Measurements from ENCODE around the gene SYNE2. TPM values are rescaled to one million over a fixed set of nuclear protein-coding genes. Genes with fewer than 3 reads are reported as not detected.
"Not testable (repeated sequence)": the region's sequence is repeated elsewhere in the genome, so short reads cannot be mapped to it uniquely, and the experiment has no call there.

SYNE2 gene
- total RNA-seq, 4 donors from 2014 or later, result 212 to 378 (median 285) TPM

DNA sequence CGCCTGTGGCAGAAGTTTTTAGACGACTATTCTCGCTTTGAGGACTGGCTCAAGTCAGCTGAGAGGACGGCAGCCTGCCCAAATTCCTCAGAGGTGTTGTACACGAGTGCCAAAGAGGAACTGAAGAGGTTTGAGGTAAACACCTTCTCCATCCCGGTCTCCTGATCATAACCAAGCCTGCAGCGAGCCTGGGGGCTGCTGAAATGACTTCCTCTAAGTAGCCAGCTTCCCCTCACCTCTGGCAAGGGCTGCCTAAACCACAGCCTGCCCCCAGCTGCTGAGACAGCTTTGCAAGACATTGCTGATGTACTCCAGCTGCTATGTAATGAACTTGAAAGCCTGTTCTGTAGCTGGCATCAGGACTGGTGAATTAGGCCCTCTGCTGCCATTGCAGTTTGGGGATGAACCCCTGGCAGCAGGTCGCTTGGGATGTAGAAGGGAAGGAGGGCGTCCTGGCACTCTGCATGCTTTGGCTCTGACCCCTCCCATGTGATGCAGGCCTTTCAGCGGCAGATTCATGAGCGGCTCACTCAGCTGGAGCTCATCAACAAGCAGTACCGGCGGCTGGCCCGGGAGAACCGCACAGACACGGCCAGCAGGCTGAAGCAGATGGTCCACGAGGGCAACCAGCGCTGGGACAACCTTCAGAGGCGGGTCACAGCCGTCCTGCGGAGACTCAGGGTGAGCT lies 356.8 kb downstream of the SYNE2 start:
- Histone ChIP-seq H3K9me3 (no peaks in the 10 kb centered on the region), H3K4me1 (no peaks in the 10 kb centered on the region), H3K27me3 (no peaks in the 10 kb centered on the region), H3K4me3 (no peak overlapping the region), H3K36me3 (peaks cover 0 to 67% (median 9%) of the 10 kb centered on the region in 3 donors), H3K27ac (no peak overlapping the region)
- DNase-seq (ENCODE audit: low spot score in 2 of 2), result no peak
- 87 to 88% methylated on average over 20 of the region's 21 CpGs for WGBS, 2 donors
- TF ChIP-seq POLR2A (IDR thresholded peaks at IDR 0.05) (no peak), EP300 (IDR thresholded peaks at IDR 0.05) (no peak)
- TF ChIP-seq, protein P1, sequence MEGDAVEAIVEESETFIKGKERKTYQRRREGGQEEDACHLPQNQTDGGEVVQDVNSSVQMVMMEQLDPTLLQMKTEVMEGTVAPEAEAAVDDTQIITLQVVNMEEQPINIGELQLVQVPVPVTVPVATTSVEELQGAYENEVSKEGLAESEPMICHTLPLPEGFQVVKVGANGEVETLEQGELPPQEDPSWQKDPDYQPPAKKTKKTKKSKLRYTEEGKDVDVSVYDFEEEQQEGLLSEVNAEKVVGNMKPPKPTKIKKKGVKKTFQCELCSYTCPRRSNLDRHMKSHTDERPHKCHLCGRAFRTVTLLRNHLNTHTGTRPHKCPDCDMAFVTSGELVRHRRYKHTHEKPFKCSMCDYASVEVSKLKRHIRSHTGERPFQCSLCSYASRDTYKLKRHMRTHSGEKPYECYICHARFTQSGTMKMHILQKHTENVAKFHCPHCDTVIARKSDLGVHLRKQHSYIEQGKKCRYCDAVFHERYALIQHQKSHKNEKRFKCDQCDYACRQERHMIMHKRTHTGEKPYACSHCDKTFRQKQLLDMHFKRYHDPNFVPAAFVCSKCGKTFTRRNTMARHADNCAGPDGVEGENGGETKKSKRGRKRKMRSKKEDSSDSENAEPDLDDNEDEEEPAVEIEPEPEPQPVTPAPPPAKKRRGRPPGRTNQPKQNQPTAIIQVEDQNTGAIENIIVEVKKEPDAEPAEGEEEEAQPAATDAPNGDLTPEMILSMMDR (IDR thresholded peaks at IDR 0.05), result no peak

DNA sequence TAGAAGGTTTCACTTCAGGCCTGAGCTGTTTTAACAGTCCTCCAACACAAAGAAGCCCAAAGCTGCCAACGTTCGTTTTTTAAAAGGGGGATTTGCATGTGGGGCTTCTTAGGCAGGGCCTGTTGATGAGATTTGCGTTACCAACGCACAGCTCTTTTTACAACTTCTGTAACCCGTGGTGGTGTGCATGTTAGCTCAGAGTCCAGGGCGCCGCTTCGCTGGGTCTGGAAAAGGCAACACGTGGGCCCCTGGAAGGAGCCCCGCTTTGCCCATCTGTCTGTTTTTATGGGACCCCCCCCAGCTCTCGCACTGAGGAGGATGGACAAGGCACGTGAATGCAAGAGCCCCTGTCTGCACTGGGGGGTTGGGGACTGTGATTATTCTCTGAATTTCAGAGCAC lies 357.4 kb downstream of the SYNE2 start:
- H3K4me3 ChIP-seq, result no peak overlapping the region
- H3K4me1 ChIP-seq, result no peaks in the 10 kb centered on the region
- 91 to 92% methylated on average over 12 of the region's 12 CpGs for WGBS, 2 donors
- no peaks in the 10 kb centered on the region for H3K27me3 ChIP-seq
- DNase-seq (ENCODE audit: low spot score in 2 of 2), result no peak
- no peak overlapping the region for H3K27ac ChIP-seq
- no peaks in the 10 kb centered on the region for H3K9me3 ChIP-seq
- H3K36me3 ChIP-seq, result peaks cover 0 to 73% (median 12%) of the 10 kb centered on the region in 3 donors
- TF ChIP-seq, protein P1 (IDR thresholded peaks at IDR 0.05), result no peak
- TF ChIP-seq EP300 (IDR thresholded peaks at IDR 0.05) (no peak), POLR2A (IDR thresholded peaks at IDR 0.05) (no peak)

DNA sequence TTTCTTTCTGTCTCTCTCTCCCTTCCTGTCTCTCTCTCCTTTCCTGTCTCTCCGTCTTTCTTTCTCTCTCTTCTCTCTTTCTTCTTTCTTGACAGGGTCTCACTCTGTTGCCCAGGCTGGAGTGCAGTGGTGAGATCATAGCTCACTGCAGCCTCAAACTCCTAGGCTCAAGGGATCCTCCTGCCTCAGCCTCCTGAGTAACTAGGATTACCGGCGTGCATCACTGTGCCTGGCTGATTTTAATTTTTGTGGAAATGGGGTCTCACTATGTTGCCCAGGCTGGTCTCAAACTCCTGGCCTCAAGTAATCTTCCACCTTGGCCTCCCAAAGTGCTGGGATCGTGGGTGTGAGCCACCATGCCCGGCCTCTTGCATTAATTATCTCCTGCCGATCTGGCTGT lies 358.1 kb downstream of the SYNE2 start:
- not testable (repeated sequence) for H3K4me1 ChIP-seq; DNase-seq (ENCODE audit: low spot score in 2 of 2); H3K9me3 ChIP-seq; H3K4me3 ChIP-seq; H3K27me3 ChIP-seq; H3K27ac ChIP-seq
- 87% methylated on average over 6 of the region's 6 CpGs for WGBS, 2 donors
- peaks cover 0 to 80% (median 19%) of the 10 kb centered on the region in 3 donors for H3K36me3 ChIP-seq

DNA sequence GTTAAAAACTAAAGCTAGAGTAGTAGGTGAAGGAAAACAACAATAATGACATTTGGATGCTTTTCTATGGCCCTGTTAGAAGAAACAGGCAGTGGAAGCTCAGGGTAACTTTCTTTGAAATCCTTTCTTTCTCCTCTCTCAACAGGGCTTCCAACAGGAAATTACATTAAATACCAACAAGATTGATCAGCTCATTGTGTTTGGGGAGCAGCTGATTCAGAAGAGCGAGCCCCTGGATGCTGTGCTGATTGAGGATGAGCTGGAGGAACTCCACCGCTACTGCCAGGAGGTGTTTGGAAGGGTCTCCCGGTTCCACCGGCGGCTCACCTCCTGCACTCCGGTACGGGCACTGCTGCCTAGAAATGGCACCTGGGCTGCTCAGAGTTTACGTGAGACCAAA lies 359.9 kb downstream of the SYNE2 start:
- Histone ChIP-seq H3K27ac (no peak overlapping the region), H3K36me3 (peaks cover 0 to 98% (median 19%) of the 10 kb centered on the region in 3 donors)

DNA sequence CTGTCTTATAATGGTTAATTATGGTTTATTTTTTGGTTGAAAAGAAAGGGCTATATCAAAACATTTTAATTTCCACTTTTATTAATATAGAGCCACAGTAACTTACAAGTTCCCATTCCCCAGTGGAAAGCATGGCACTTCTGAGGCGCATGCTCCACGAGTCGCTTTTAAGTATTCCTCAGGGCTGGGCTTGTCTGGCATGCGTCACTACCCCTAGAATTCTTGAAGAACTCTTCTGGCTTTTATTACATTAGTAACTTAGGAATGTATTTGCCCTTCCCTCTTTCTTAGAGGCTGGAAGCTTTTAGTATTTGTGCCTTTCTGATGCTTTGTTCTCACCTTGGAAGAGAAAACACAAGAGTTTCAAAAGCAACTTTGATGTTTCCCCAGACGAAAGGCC lies 360.3 kb downstream of the SYNE2 start:
- 89 to 90% methylated on average over 5 of the region's 5 CpGs for WGBS, 2 donors

More for the DNA sequence above, 359.9 kb downstream of the SYNE2 start:
- Histone ChIP-seq H3K27me3 (no peaks in the 10 kb centered on the region), H3K9me3 (no peaks in the 10 kb centered on the region), H3K4me1 (no peaks in the 10 kb centered on the region), H3K4me3 (no peak overlapping the region)
- WGBS, 2 donors, result 93 to 97% methylated on average over 8 of the region's 8 CpGs
- TF ChIP-seq EP300 (IDR thresholded peaks at IDR 0.05), result no peak
- TF ChIP-seq, protein P1 (IDR thresholded peaks at IDR 0.05), result no peak
- DNase-seq (ENCODE audit: low spot score in 2 of 2), result no peak

More for the DNA sequence above, 360.3 kb downstream of the SYNE2 start:
- Histone ChIP-seq H3K9me3 (no peaks in the 10 kb centered on the region), H3K4me3 (no peak overlapping the region), H3K36me3 (peaks cover 0 to 100% (median 19%) of the 10 kb centered on the region in 3 donors), H3K27me3 (no peaks in the 10 kb centered on the region), H3K4me1 (no peaks in the 10 kb centered on the region), H3K27ac (no peak overlapping the region)
- TF ChIP-seq POLR2A (IDR thresholded peaks at IDR 0.05), result no peak
- TF ChIP-seq, protein P1 (IDR thresholded peaks at IDR 0.05), result no peak
- no peak for DNase-seq (ENCODE audit: low spot score in 2 of 2)
